Activated CD4-positive, alpha-beta T cell treated with anti-CD3 and anti-CD28 coated beads, Interleukin-2, amount 10 ng/mL, durations not matched to agents 7 days and 5 days (primary cell): ENCODE data around the gene KNDC1. TPM values are rescaled to one million over a fixed set of nuclear protein-coding genes. Genes with fewer than 3 reads are reported as not detected.
A peak's percentile ranks its signal among the peaks of the same experiment; 100 is the strongest.

ENCODE experiments used
- CTCF ChIA-PET: fragments of 350-600 bp; sonication (Branson Sonifier 250); formaldehyde crosslinking; loops from one replicate; lab custom pipeline; 2021; ENCODE audit warnings: antibody characterized with exemption; lab: Charles Lee
- POLR2A ChIA-PET: fragments of 350-600 bp; sonication (Branson Sonifier 250); formaldehyde crosslinking; loops from one replicate; lab custom pipeline; 2021; ENCODE audit warnings: antibody characterized with exemption; lab: Charles Lee
- DNase-seq: peaks from one replicate; pipeline ENCODE4 v3.0.0-alpha.2; 2020
- H3K27ac Mint-ChIP-seq: one replicate; pipeline ENCODE4 v1.8.0; 2021; ENCODE audit warnings: mild to moderate bottlenecking, moderate library complexity, mixed read lengths
- H3K27me3 Mint-ChIP-seq: one replicate; pipeline ENCODE4 v1.8.0; 2021; ENCODE audit warnings: mixed read lengths
- H3K36me3 Mint-ChIP-seq: one replicate; pipeline ENCODE4 v1.8.0; 2021; ENCODE audit warnings: low read depth, mixed read lengths
- H3K4me1 Mint-ChIP-seq: one replicate; pipeline ENCODE4 v1.8.0; 2021; ENCODE audit warnings: mixed read lengths
- H3K4me3 Mint-ChIP-seq: one replicate; pipeline ENCODE4 v1.8.0; 2021; ENCODE audit warnings: mild to moderate bottlenecking, moderate library complexity, mixed read lengths
- H3K9me3 Mint-ChIP-seq: one replicate; pipeline ENCODE4 v1.8.0; 2021; ENCODE audit warnings: mixed read lengths
- total RNA-seq, 2 experiments: library from RNA; stranded (reverse); gene quantifications; one replicate each; pipeline ENCODE4 v1.2.3, GENCODE V29; 2021

The KNDC1 gene
- total RNA-seq, 2 experiments from 2014 or later = 0.07 to 0.08 TPM

GRCh38 chr10:133266056-133266795 lies 106.2 kb downstream of the KNDC1 start:
- Mint-ChIP-seq H3K9me3 (no peaks in the 10 kb centered on the region), H3K36me3 (peaks cover 28% of the 10 kb centered on the region), H3K4me1 (peaks cover 41% of the 10 kb centered on the region), H3K27ac (peak overlapping the region; percentile 66), H3K27me3 (no peaks in the 10 kb centered on the region), H3K4me3 (peak overlapping the region; percentile 10)
- POLR2A ChIA-PET = no interaction called here
- CTCF ChIA-PET = interaction anchor here (0.6 to 2.0 kb wide), 4 partner anchors 9 to 81 kb away, joined by 3 to 6 read pairs (median 4); partner anchors contain the start of gene PRAP1
- no peak for DNase-seq

- CTCF ChIA-PET = interaction anchor here (1.1 to 2.0 kb wide), 2 partner anchors 8 to 56 kb away, joined by 3 to 6 read pairs; no protein-coding TSS in a partner anchor
- no peak overlapping the region for H3K4me3 Mint-ChIP-seq
- POLR2A ChIA-PET = no interaction called here
These were observed 107.3 kb downstream of the KNDC1 start for GRCh38 chr10:133267293-133267692.

GRCh38 chr10:133267829-133268228 lies 107.8 kb downstream of the KNDC1 start:
- no peak overlapping the region for H3K27ac Mint-ChIP-seq
- H3K27me3 Mint-ChIP-seq = no peaks in the 10 kb centered on the region
- POLR2A ChIA-PET = no interaction called here
- peaks cover 34% of the 10 kb centered on the region for H3K4me1 Mint-ChIP-seq
- CTCF ChIA-PET = interaction anchor here (2.0 kb wide), 1 partner anchor 8 kb away, joined by 6 read pairs; no protein-coding TSS in a partner anchor
- H3K4me3 Mint-ChIP-seq = no peak overlapping the region
- DNase-seq = no peak
- peaks cover 30% of the 10 kb centered on the region for H3K36me3 Mint-ChIP-seq
- H3K9me3 Mint-ChIP-seq = no peaks in the 10 kb centered on the region

More at GRCh38 chr10:133267293-133267692, 107.3 kb downstream of the KNDC1 start:
- DNase-seq = no peak
- Mint-ChIP-seq H3K4me1 (peaks cover 38% of the 10 kb centered on the region), H3K27me3 (no peaks in the 10 kb centered on the region), H3K36me3 (peaks cover 28% of the 10 kb centered on the region), H3K9me3 (no peaks in the 10 kb centered on the region), H3K27ac (no peak overlapping the region)

- no peaks in the 10 kb centered on the region for H3K27me3 Mint-ChIP-seq
- CTCF ChIA-PET = interaction anchor here (1.3 kb wide), 1 partner anchor 14 kb away, joined by 3 read pairs; no protein-coding TSS in a partner anchor
- H3K4me1 Mint-ChIP-seq = peaks cover 27% of the 10 kb centered on the region
- no peak for DNase-seq
- H3K36me3 Mint-ChIP-seq = peaks cover 27% of the 10 kb centered on the region
- H3K4me3 Mint-ChIP-seq = no peak overlapping the region
- H3K9me3 Mint-ChIP-seq = no peaks in the 10 kb centered on the region
- no peak overlapping the region for H3K27ac Mint-ChIP-seq
- POLR2A ChIA-PET = no interaction called here
These were observed 108.5 kb downstream of the KNDC1 start for GRCh38 chr10:133268532-133268931.

- POLR2A ChIA-PET = no interaction called here
- DNase-seq = no peak
- Mint-ChIP-seq H3K36me3 (peaks cover 20% of the 10 kb centered on the region), H3K4me3 (no peak overlapping the region), H3K9me3 (no peaks in the 10 kb centered on the region), H3K4me1 (peaks cover 18% of the 10 kb centered on the region), H3K27me3 (no peaks in the 10 kb centered on the region), H3K27ac (no peak overlapping the region)
- CTCF ChIA-PET = interaction anchor here (1.3 kb wide), 1 partner anchor 13 kb away, joined by 3 read pairs; no protein-coding TSS in a partner anchor
These were observed 109.3 kb downstream of the KNDC1 start for GRCh38 chr10:133269367-133269766.

GRCh38 chr10:133270204-133270603 lies 110.2 kb downstream of the KNDC1 start:
- H3K27ac Mint-ChIP-seq = no peak overlapping the region
- H3K9me3 Mint-ChIP-seq = no peaks in the 10 kb centered on the region
- DNase-seq = no peak
- H3K36me3 Mint-ChIP-seq = peaks cover 16% of the 10 kb centered on the region
- no peaks in the 10 kb centered on the region for H3K27me3 Mint-ChIP-seq
- ChIA-PET CTCF (interaction anchor here (0.9 kb wide), 1 partner anchor 9 kb away, joined by 3 read pairs; no protein-coding TSS in a partner anchor), POLR2A (no interaction called here)
- H3K4me3 Mint-ChIP-seq = no peak overlapping the region
- peaks cover 16% of the 10 kb centered on the region for H3K4me1 Mint-ChIP-seq

- CTCF ChIA-PET = interaction anchor here (0.9 kb wide), 1 partner anchor 9 kb away, joined by 3 read pairs; no protein-coding TSS in a partner anchor
- POLR2A ChIA-PET = no interaction called here
- no peak for DNase-seq
- Mint-ChIP-seq H3K36me3 (peaks cover 12% of the 10 kb centered on the region), H3K9me3 (no peaks in the 10 kb centered on the region), H3K4me3 (no peak overlapping the region), H3K27ac (no peak overlapping the region), H3K4me1 (peaks cover 10% of the 10 kb centered on the region), H3K27me3 (no peaks in the 10 kb centered on the region)
These were observed 110.8 kb downstream of the KNDC1 start for GRCh38 chr10:133270773-133271297.

- ChIA-PET POLR2A (no interaction called here), CTCF (interaction anchor here (0.6 to 1.5 kb wide), 2 partner anchors 8 to 1031 kb away, joined by 3 to 4 read pairs; no protein-coding TSS in a partner anchor)
- H3K27ac Mint-ChIP-seq = peak overlapping the region; percentile 69
- no peaks in the 10 kb centered on the region for H3K27me3 Mint-ChIP-seq
- H3K9me3 Mint-ChIP-seq = no peaks in the 10 kb centered on the region
- no peak for DNase-seq
- no peak overlapping the region for H3K4me3 Mint-ChIP-seq
- H3K4me1 Mint-ChIP-seq = peaks cover 10% of the 10 kb centered on the region
- peaks cover 8% of the 10 kb centered on the region for H3K36me3 Mint-ChIP-seq
These were observed 111.7 kb downstream of the KNDC1 start for GRCh38 chr10:133271521-133272300.

- H3K36me3 Mint-ChIP-seq = peaks cover 8% of the 10 kb centered on the region
- no peak for DNase-seq
- no peak overlapping the region for H3K4me3 Mint-ChIP-seq
- peaks cover 10% of the 10 kb centered on the region for H3K4me1 Mint-ChIP-seq
- no peak overlapping the region for H3K27ac Mint-ChIP-seq
- POLR2A ChIA-PET = no interaction called here
- H3K27me3 Mint-ChIP-seq = no peaks in the 10 kb centered on the region
- CTCF ChIA-PET = interaction anchor here (1.5 kb wide), 1 partner anchor 9 kb away, joined by 4 read pairs; no protein-coding TSS in a partner anchor
- H3K9me3 Mint-ChIP-seq = no peaks in the 10 kb centered on the region
These were observed 112.4 kb downstream of the KNDC1 start for GRCh38 chr10:133272301-133272963.

- ChIA-PET POLR2A (no interaction called here), CTCF (interaction anchor here (1.5 kb wide), 1 partner anchor 10 kb away, joined by 4 read pairs; no protein-coding TSS in a partner anchor)
- DNase-seq = no peak
- H3K36me3 Mint-ChIP-seq = peaks cover 8% of the 10 kb centered on the region
- H3K4me3 Mint-ChIP-seq = no peak overlapping the region
- peaks cover 16% of the 10 kb centered on the region for H3K4me1 Mint-ChIP-seq
- no peaks in the 10 kb centered on the region for H3K27me3 Mint-ChIP-seq
- no peak overlapping the region for H3K27ac Mint-ChIP-seq
- H3K9me3 Mint-ChIP-seq = no peaks in the 10 kb centered on the region
These were observed 113.0 kb downstream of the KNDC1 start for GRCh38 chr10:133272964-133273420.

- no peak overlapping the region for H3K27ac Mint-ChIP-seq
- no peak overlapping the region for H3K4me3 Mint-ChIP-seq
- H3K9me3 Mint-ChIP-seq = no peaks in the 10 kb centered on the region
- H3K4me1 Mint-ChIP-seq = peaks cover 22% of the 10 kb centered on the region
- DNase-seq = no peak
- H3K36me3 Mint-ChIP-seq = peaks cover 8% of the 10 kb centered on the region
- ChIA-PET POLR2A (no interaction called here), CTCF (interaction anchor here (0.8 to 3.3 kb wide), 2 partner anchors 10 to 14 kb away, joined by 3 to 18 read pairs; no protein-coding TSS in a partner anchor)
- no peaks in the 10 kb centered on the region for H3K27me3 Mint-ChIP-seq
These were observed 113.6 kb downstream of the KNDC1 start for GRCh38 chr10:133273534-133274143.
